SK-N-MC (cell line): ENCODE measurements around the gene IPMK.

ENCODE experiments used
- EZH2 ChIP-seq: fragments of 200-600 bp; sonication (generic); IDR thresholded peaks from one replicate; pipeline ENCODE4 v1.6.1; 2017; ENCODE audit warnings: antibody characterized with exemption
- POLR2AphosphoS5 ChIP-seq: IDR thresholded peaks from 2 replicates; pipeline ENCODE4 v1.6.1; 2012; ENCODE audit warnings: mild to moderate bottlenecking, low read depth, low read length, borderline replicate concordance

GRCh38 chr10:58278274-58278961 is 10.7 kb upstream of the IPMK start:
- TF ChIP-seq POLR2AphosphoS5: no peak
- no peak for TF ChIP-seq EZH2
